D721Med (cell line): Measurements from ENCODE around the gene PTPRM.

Experiments
- DNase-seq: peaks from one replicate; pipeline ENCODE4 v3.0.0; 2011; ENCODE audit warnings: low spot score; ENCODE audit not compliant: insufficient read length
- FAIRE-seq: peaks from 2 replicates; lab custom pipeline; 2011; peaks lifted over from hg19 to GRCh38; lab: Jason Lieb, UNC
- CTCF ChIP-seq: IDR thresholded peaks from 2 replicates; pipeline ENCODE4 v1.5.1; 2012; ENCODE audit warnings: mild to moderate bottlenecking, control low read depth; ENCODE audit not compliant: insufficient read depth; ENCODE audit errors: missing control alignments

Gene PTPRM

GRCh38 chr18:7626922-7627440 is 59.9 kb downstream of the PTPRM start:
- DNase-seq = no peak
- TF ChIP-seq CTCF = no peak
- FAIRE-seq = no peak

- no peak for FAIRE-seq
Measured at GRCh38 chr18:7629416-7629815, 62.3 kb downstream of the PTPRM start.

DNA sequence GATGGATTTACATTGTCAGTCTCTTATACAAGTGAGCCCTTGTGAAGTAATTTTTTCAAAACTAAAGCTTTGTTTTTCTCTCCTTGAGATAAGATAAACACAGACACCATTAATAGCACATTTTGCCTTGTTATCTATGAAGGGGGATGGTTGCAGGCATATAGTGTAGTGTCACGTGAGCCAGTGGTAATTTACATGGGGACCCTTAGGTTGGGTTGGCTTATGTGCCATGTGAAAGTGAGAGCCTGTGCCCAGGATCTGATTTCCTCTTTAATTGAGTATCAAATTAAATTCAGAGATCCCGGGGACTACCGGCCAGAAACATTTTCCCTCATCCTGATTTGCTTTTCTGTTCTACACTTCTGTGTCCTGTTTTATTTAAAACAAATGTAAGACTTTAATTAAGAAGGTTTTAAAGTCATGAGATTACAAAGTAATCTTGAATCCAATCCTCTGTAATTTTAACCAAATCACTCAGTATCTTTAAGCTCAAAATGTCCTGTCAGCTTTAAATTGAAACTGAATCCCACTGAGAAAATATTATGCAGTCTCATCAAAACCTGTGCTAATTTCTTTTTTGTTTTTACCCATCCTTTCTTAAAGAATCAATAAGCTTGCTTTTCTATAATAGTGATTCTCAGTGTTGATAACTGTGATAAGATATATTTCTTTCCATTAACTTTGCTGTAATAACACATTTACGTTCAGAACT is 63.8 kb downstream of the PTPRM start:
- no peak for DNase-seq
- TF ChIP-seq CTCF = no peak
- FAIRE-seq = peak; percentile 29

More at GRCh38 chr18:7629416-7629815, 62.3 kb downstream of the PTPRM start:
- TF ChIP-seq CTCF = no peak
- no peak for DNase-seq

GRCh38 chr18:7632152-7633098 is 65.3 kb downstream of the PTPRM start:
- FAIRE-seq (peak; percentile 97), DNase-seq (no peak)
- TF ChIP-seq CTCF = no peak

- DNase-seq (no peak), FAIRE-seq (no peak)
- TF ChIP-seq CTCF = no peak
Measured at GRCh38 chr18:7633171-7633570, 66.1 kb downstream of the PTPRM start.

- FAIRE-seq (no peak), DNase-seq (no peak)
- TF ChIP-seq CTCF = no peak
Measured at GRCh38 chr18:7635948-7636347, 68.8 kb downstream of the PTPRM start.
